ENCODE results near the gene HRK. TPM values are rescaled to one million over a fixed set of nuclear protein-coding genes. Genes with fewer than 3 reads are reported as not detected.

HRK gene
- total RNA-seq, 1 experiment from 2014 or later = 0.33 TPM

- Histone ChIP-seq H3K4me3 (ENCODE audit: low read length) (no peak overlapping the region), H3K36me3 (ENCODE audit: low read depth, low read length) (no peaks in the 10 kb centered on the region), H3K27me3 (ENCODE audit: low read length) (no peaks in the 10 kb centered on the region), H3K4me2 (ENCODE audit: low read length) (no peak overlapping the region), H3K4me1 (ENCODE audit: insufficient read depth, low read length) (no peaks in the 10 kb centered on the region), H3K79me2 (ENCODE audit: low read length) (no peaks in the 10 kb centered on the region), H3K9ac (ENCODE audit: low read length) (no peak overlapping the region), H3K27ac (ENCODE audit: low read length) (no peak overlapping the region), H3K9me3 (ENCODE audit: low read length) (no peaks in the 10 kb centered on the region), H3K9me2 (replicated peaks; ENCODE audit: low read length) (no peaks in the 10 kb centered on the region), H2AFZ (ENCODE audit: low read length) (no peak overlapping the region), H3F3A (ENCODE audit: low read length, unreplicated experiment) (no peaks in the 10 kb centered on the region), H4K20me1 (ENCODE audit: low read length) (no peaks in the 10 kb centered on the region)
- CTCF ChIA-PET = no interaction called here
- DNase-seq (no peak), ATAC-seq (no peak)
- POLR2A ChIA-PET (ENCODE audit: unreplicated experiment) = no interaction called here
- BruUV-seq (replicated peaks) = no TSS peak
- no peak for TF ChIP-seq EZH2 (IDR thresholded peaks at IDR 0.05; ENCODE audit: low read length, unreplicated experiment)
- no peak for TF ChIP-seq EZH2phosphoT487 (IDR thresholded peaks at IDR 0.05; ENCODE audit: borderline replicate concordance, low read length)
- TF ChIP-seq CTCF (conservative IDR thresholded peaks at IDR 0.05; ENCODE audit: low read depth, low read length) = no peak
- intact Hi-C loops (cut with micrococcal nuclease) = no loop called here
These were observed 53.8 kb downstream of the HRK start for GRCh38 chr12:116827432-116827831.

GRCh38 chr12:116821291-116821690 is 60.0 kb downstream of the HRK start:
- H3K4me2 ChIP-seq (ENCODE audit: low read length) = no peak overlapping the region
- H3K36me3 ChIP-seq (ENCODE audit: low read depth, low read length) = no peaks in the 10 kb centered on the region
- no peak overlapping the region for H2AFZ ChIP-seq (ENCODE audit: low read length)
- H4K20me1 ChIP-seq (ENCODE audit: low read length) = no peaks in the 10 kb centered on the region
- ATAC-seq = no peak
- H3K9me3 ChIP-seq (ENCODE audit: low read length) = no peaks in the 10 kb centered on the region
- POLR2A ChIA-PET (ENCODE audit: unreplicated experiment) = no interaction called here
- TF ChIP-seq CTCF (conservative IDR thresholded peaks at IDR 0.05; ENCODE audit: low read depth, low read length) = no peak
- TF ChIP-seq EZH2phosphoT487 (IDR thresholded peaks at IDR 0.05; ENCODE audit: borderline replicate concordance, low read length) = no peak
- no peak for TF ChIP-seq EZH2 (IDR thresholded peaks at IDR 0.05; ENCODE audit: low read length, unreplicated experiment)
- no peak for DNase-seq
- no TSS peak for BruUV-seq (replicated peaks)
- no peak overlapping the region for H3K4me3 ChIP-seq (ENCODE audit: low read length)
- intact Hi-C loops (cut with micrococcal nuclease) = no loop called here
- no peaks in the 10 kb centered on the region for H3K9me2 ChIP-seq (replicated peaks; ENCODE audit: low read length)
- no peak overlapping the region for H3K9ac ChIP-seq (ENCODE audit: low read length)
- H3F3A ChIP-seq (ENCODE audit: low read length, unreplicated experiment) = no peaks in the 10 kb centered on the region
- CTCF ChIA-PET = no interaction called here
- H3K4me1 ChIP-seq (ENCODE audit: insufficient read depth, low read length) = peaks cover 9% of the 10 kb centered on the region
- H3K79me2 ChIP-seq (ENCODE audit: low read length) = peaks cover 9% of the 10 kb centered on the region; the same call in 1 of the 2 replicates
- H3K27me3 ChIP-seq (ENCODE audit: low read length) = no peaks in the 10 kb centered on the region
- no peak overlapping the region for H3K27ac ChIP-seq (ENCODE audit: low read length)

- DNase-seq (no peak), ATAC-seq (no peak)
- H3K79me2 ChIP-seq (ENCODE audit: low read length) = peaks cover 9% of the 10 kb centered on the region; the same call in 1 of the 2 replicates
- H3F3A ChIP-seq (ENCODE audit: low read length, unreplicated experiment) = no peaks in the 10 kb centered on the region
- no peaks in the 10 kb centered on the region for H3K9me3 ChIP-seq (ENCODE audit: low read length)
- H2AFZ ChIP-seq (ENCODE audit: low read length) = peak overlapping the region; percentile 96; the same call in 1 of the 2 replicates
- POLR2A ChIA-PET (ENCODE audit: unreplicated experiment) = no interaction called here
- H3K4me3 ChIP-seq (ENCODE audit: low read length) = peak overlapping the region; percentile 86; the same call in 1 of the 2 replicates
- CTCF ChIA-PET = no interaction called here
- H3K4me2 ChIP-seq (ENCODE audit: low read length) = peak overlapping the region; percentile 86
- H3K4me1 ChIP-seq (ENCODE audit: insufficient read depth, low read length) = peaks cover 9% of the 10 kb centered on the region
- TF ChIP-seq CTCF (conservative IDR thresholded peaks at IDR 0.05; ENCODE audit: low read depth, low read length) = no peak
- TF ChIP-seq EZH2phosphoT487 (IDR thresholded peaks at IDR 0.05; ENCODE audit: borderline replicate concordance, low read length) = no peak
- TF ChIP-seq EZH2 (IDR thresholded peaks at IDR 0.05; ENCODE audit: low read length, unreplicated experiment) = no peak
- no peaks in the 10 kb centered on the region for H4K20me1 ChIP-seq (ENCODE audit: low read length)
- no peak overlapping the region for H3K27ac ChIP-seq (ENCODE audit: low read length)
- H3K9ac ChIP-seq (ENCODE audit: low read length) = no peak overlapping the region
- BruUV-seq (replicated peaks) = no TSS peak
- no peaks in the 10 kb centered on the region for H3K27me3 ChIP-seq (ENCODE audit: low read length)
- H3K36me3 ChIP-seq (ENCODE audit: low read depth, low read length) = no peaks in the 10 kb centered on the region
- intact Hi-C loops (cut with micrococcal nuclease) = no loop called here
- no peaks in the 10 kb centered on the region for H3K9me2 ChIP-seq (replicated peaks; ENCODE audit: low read length)
These were observed 61.1 kb downstream of the HRK start for GRCh38 chr12:116820064-116820656.

Measured in PC-3 (cell line).